Activated gamma-delta T cell (primary cell): ENCODE data around the gene MXD1.

Experiments used
- DNase-seq: peaks from one replicate; lab custom pipeline; 2025; lab: John Stamatoyannopoulos, UW

MXD1 gene

GRCh38 chr2:69952336-69953115, 37.6 kb downstream of the MXD1 start:
- DNase-seq, result no peak

- no peak for DNase-seq
Observed at GRCh38 chr2:69954084-69954483, 39.2 kb downstream of the MXD1 start.

- DNase-seq, result no peak
Observed at GRCh38 chr2:69955029-69955428, 40.1 kb downstream of the MXD1 start.

- DNase-seq, result no peak
Observed at GRCh38 chr2:69956475-69956979, 41.6 kb downstream of the MXD1 start.

GRCh38 chr2:69957965-69958364, 43.1 kb downstream of the MXD1 start:
- no peak for DNase-seq

GRCh38 chr2:69958480-69958879, 43.6 kb downstream of the MXD1 start:
- DNase-seq, result no peak

GRCh38 chr2:69959425-69959824, 44.5 kb downstream of the MXD1 start:
- no peak for DNase-seq

- DNase-seq, result no peak
Observed at GRCh38 chr2:69960821-69961220, 45.9 kb downstream of the MXD1 start.

- DNase-seq, result no peak
Observed at GRCh38 chr2:69961496-69961895, 46.6 kb downstream of the MXD1 start, which contains the start of gene ASPRV1. TSS of gene ASPRV1 (minus strand) at chr2:69961631. CDS start at chr2:69961436, 195 bp downstream.

- DNase-seq, result no peak
Observed at GRCh38 chr2:69962986-69963730, 48.2 kb downstream of the MXD1 start.

- no peak for DNase-seq
Observed at GRCh38 chr2:69964353-69964841, 49.5 kb downstream of the MXD1 start.

GRCh38 chr2:69965756-69966445, 51.0 kb downstream of the MXD1 start:
- no peak for DNase-seq

GRCh38 chr2:69966496-69966895, 51.6 kb downstream of the MXD1 start:
- DNase-seq, result no peak

- no peak for DNase-seq
Observed at GRCh38 chr2:69968609-69969008, 53.7 kb downstream of the MXD1 start.

- DNase-seq, result no peak
Observed at GRCh38 chr2:69969126-69969983, 54.4 kb downstream of the MXD1 start.

- DNase-seq, result no peak
Observed at GRCh38 chr2:69969991-69970390, 55.1 kb downstream of the MXD1 start.

- no peak for DNase-seq
Observed at GRCh38 chr2:69972822-69973221, 57.9 kb downstream of the MXD1 start.

GRCh38 chr2:69973335-69973735, 58.4 kb downstream of the MXD1 start:
- no peak for DNase-seq

GRCh38 chr2:69975136-69975852, 60.4 kb downstream of the MXD1 start:
- no peak for DNase-seq

GRCh38 chr2:69975853-69976462, 61.0 kb downstream of the MXD1 start:
- no peak for DNase-seq
